Esophagus muscularis mucosa (tissue), 4 donors: ENCODE measurements around the gene ADAMTS13. TPM values are rescaled to one million over a fixed set of nuclear protein-coding genes. Genes with fewer than 3 reads are reported as not detected.

Experiments
- DNase-seq: peaks from one replicate; pipeline ENCODE4 v3.0.0-alpha.2; 2017; ENCODE audit errors: extremely low spot score
- H3K27ac ChIP-seq, 4 donors: fragments of 200-600 bp; sonication (generic); replicated peaks in 1 of 4; 1 replicate in 3 of 4; 2 replicates in 1 of 4; pipeline ENCODE4 v1.5.1; 2016 to 2019; ENCODE audit warnings: mild to moderate bottlenecking in 1 of 4
- H3K27me3 ChIP-seq, 4 donors: fragments of 200-600 bp; sonication (generic); one replicate each; pipeline versions ENCODE4 v1.5.1 to v1.6.0; 2016 to 2019
- H3K36me3 ChIP-seq, 4 donors: fragments of 200-600 bp; sonication (generic); one replicate each; pipeline ENCODE4 v1.5.1; 2016 to 2019
- H3K4me1 ChIP-seq, 4 donors: fragments of 200-600 bp; sonication (generic); one replicate each; pipeline ENCODE4 v1.5.1; 2016 to 2019
- H3K4me3 ChIP-seq, 4 donors: fragments of 200-600 bp; sonication (generic); 1 replicate in 2 of 4; 2 replicates in 2 of 4; pipeline ENCODE4 v1.5.1; 2016 to 2019; ENCODE audit warnings: mild to moderate bottlenecking in 4 of 4, moderate library complexity in 1 of 4
- H3K9me3 ChIP-seq, 4 donors: fragments of 200-600 bp; sonication (generic); 1 replicate in 3 of 4; 2 replicates in 1 of 4; pipeline ENCODE4 v1.5.1; 2016 to 2019
- EP300 ChIP-seq: sonication (generic); formaldehyde crosslinking; IDR thresholded peaks from one replicate; pipeline ENCODE4 v1.6.1; 2017; ENCODE audit warnings: antibody characterized with exemption
- POLR2A ChIP-seq: fragments of 450-650 bp; IDR thresholded peaks from one replicate; pipeline ENCODE4 v1.6.1; 2017; ENCODE audit warnings: antibody characterized with exemption, moderate library complexity, mild to moderate bottlenecking, low read depth
- POLR2AphosphoS5 ChIP-seq, 2 donors: sonication (generic); formaldehyde crosslinking; IDR thresholded peaks; one replicate each; pipeline ENCODE4 v1.6.1; 2017; ENCODE audit warnings: antibody characterized with exemption in 2 of 2
- WGBS: methylation state at CpG from one replicate; pipeline ENCODE4 v1.1.5; 2018; 5-methylcytosine and 5-hydroxymethylcytosine counted together
- intact Hi-C: fragments of 100-400 bp; cut with DNase I; formaldehyde crosslinking; loops from one replicate; pipeline ENCODE4 v1.15.1; 2023
- total RNA-seq, 4 donors: library from RNA; depleted of rRNA; stranded (reverse); fragments of >200 nt; gene quantifications; one replicate each; pipeline versions ENCODE4 v1.1.0 to v1.2.1, GENCODE V29; 2016
- TF ChIP-seq, protein P1 (sequence below), 3 experiments: fragments of 200-600 bp in 2 of 3; fragments of 450-650 bp in 1 of 3; sonication (generic) in 2 of 3; IDR thresholded peaks; one replicate each; pipeline ENCODE4 v1.5.1; 2017 to 2019; ENCODE audit warnings: antibody characterized with exemption in 3 of 3, mild to moderate bottlenecking in 2 of 3, moderate library complexity in 1 of 3

The ADAMTS13 gene
- total RNA-seq, 4 donors from 2014 or later, result 1.3 to 1.7 (median 1.4) TPM

DNA sequence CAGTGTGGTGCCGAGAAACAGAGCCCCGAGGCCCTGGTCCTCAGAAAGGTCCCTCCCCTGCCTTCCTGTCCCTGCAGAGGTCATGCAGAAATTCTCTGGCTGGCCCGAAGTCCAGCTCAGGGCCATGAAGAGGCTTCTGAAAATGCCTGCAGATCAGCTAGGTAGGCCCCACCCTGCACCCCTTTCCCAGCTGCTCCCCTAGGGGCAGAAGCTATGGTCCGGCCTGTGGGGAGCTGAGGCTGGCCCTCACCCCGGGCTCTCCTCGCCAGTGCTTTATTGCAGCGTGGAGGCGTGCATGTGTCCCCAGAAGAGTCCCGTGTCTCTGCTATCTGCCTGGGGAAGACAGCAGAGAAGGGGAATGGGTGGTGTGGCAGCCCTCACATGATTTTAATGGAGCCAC, 24.3 kb upstream of the ADAMTS13 start:
- Histone ChIP-seq H3K4me3 (no peak overlapping the region), H3K9me3 (no peaks in the 10 kb centered on the region), H3K27me3 (peaks cover 0 to 42% (median 9%) of the 10 kb centered on the region in 4 donors), H3K27ac (no peak overlapping the region), H3K4me1 (no peaks in the 10 kb centered on the region), H3K36me3 (peaks cover 0 to 21% (median 10%) of the 10 kb centered on the region in 4 donors)
- DNase-seq, result no peak
- intact Hi-C loops, result no loop called here
- TF ChIP-seq POLR2A, result no peak
- no peak for TF ChIP-seq EP300
- no peak for TF ChIP-seq POLR2AphosphoS5 (IDR thresholded peaks at IDR 0.05)
- TF ChIP-seq, protein P1, sequence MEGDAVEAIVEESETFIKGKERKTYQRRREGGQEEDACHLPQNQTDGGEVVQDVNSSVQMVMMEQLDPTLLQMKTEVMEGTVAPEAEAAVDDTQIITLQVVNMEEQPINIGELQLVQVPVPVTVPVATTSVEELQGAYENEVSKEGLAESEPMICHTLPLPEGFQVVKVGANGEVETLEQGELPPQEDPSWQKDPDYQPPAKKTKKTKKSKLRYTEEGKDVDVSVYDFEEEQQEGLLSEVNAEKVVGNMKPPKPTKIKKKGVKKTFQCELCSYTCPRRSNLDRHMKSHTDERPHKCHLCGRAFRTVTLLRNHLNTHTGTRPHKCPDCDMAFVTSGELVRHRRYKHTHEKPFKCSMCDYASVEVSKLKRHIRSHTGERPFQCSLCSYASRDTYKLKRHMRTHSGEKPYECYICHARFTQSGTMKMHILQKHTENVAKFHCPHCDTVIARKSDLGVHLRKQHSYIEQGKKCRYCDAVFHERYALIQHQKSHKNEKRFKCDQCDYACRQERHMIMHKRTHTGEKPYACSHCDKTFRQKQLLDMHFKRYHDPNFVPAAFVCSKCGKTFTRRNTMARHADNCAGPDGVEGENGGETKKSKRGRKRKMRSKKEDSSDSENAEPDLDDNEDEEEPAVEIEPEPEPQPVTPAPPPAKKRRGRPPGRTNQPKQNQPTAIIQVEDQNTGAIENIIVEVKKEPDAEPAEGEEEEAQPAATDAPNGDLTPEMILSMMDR (IDR thresholded peaks at IDR 0.05), result no peak
- WGBS, result 80% methylated on average over 1 of the region's 9 CpGs

DNA sequence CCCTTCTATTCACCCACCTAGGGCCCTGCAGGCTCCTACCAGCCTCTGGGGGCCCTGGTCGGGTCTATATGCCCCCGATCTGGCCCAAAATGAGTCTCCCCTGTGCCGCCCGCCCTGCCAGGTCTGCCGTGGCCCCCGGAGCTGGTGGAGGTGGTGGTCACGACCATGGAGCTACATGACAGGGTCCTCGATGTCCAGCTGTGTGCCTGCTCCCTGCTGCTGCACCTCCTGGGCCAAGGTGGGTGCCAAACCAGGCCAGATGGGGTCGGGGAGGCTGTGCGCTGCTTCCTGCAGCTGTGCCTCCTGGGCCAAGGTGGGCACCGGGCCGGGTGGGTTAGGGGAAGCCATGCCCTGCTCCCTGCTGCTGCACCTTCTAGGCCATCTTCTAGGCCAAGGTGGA, 21.9 kb upstream of the ADAMTS13 start:
- Histone ChIP-seq H3K27me3 (peaks cover 0 to 18% (median 0%) of the 10 kb centered on the region in 4 donors), H3K4me3 (no peak overlapping the region), H3K36me3 (peaks cover 0 to 41% (median 25%) of the 10 kb centered on the region in 4 donors), H3K27ac (no peak overlapping the region), H3K9me3 (no peaks in the 10 kb centered on the region), H3K4me1 (no peaks in the 10 kb centered on the region)
- no peak for DNase-seq
- TF ChIP-seq POLR2A, result no peak
- no peak for TF ChIP-seq POLR2AphosphoS5 (IDR thresholded peaks at IDR 0.05)
- TF ChIP-seq EP300, result no peak
- TF ChIP-seq, protein P1 (IDR thresholded peaks at IDR 0.05), result no peak
- 94% methylated on average over 7 of the region's 12 CpGs for WGBS
- intact Hi-C loops, result no loop called here

DNA sequence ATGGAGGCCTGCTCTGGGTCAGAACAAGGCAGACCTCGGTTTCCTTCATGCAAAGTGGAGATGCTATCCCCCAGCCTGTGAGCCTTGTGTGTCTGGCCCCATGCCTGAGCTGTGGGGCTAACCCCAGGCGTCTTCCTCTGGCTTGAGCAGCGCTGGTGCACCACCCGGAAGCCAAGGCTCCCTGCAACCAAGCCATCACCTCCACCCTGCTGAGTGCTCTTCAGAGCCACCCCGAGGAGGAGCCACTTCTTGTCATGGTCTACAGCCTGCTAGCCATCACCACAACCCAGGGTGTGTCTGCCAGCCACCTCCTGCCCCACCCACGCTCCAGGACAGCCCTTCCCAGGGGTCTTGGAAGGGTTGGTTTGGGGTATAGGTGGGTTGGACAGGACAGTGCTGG, 20.6 kb upstream of the ADAMTS13 start:
- Histone ChIP-seq H3K36me3 (peaks cover 0 to 54% (median 38%) of the 10 kb centered on the region in 4 donors), H3K27ac (no peak overlapping the region), H3K4me3 (no peak overlapping the region), H3K4me1 (peaks cover 0 to 8% (median 3%) of the 10 kb centered on the region in 4 donors), H3K9me3 (no peaks in the 10 kb centered on the region), H3K27me3 (peaks cover 0 to 7% (median 0%) of the 10 kb centered on the region in 4 donors)
- TF ChIP-seq EP300 (no peak), POLR2AphosphoS5 (IDR thresholded peaks at IDR 0.05) (no peak), POLR2A (no peak)
- TF ChIP-seq, protein P1 (IDR thresholded peaks at IDR 0.05), result no peak
- DNase-seq, result no peak
- intact Hi-C loops, result no loop called here
- WGBS, result 96% methylated on average over 6 of the region's 6 CpGs

DNA sequence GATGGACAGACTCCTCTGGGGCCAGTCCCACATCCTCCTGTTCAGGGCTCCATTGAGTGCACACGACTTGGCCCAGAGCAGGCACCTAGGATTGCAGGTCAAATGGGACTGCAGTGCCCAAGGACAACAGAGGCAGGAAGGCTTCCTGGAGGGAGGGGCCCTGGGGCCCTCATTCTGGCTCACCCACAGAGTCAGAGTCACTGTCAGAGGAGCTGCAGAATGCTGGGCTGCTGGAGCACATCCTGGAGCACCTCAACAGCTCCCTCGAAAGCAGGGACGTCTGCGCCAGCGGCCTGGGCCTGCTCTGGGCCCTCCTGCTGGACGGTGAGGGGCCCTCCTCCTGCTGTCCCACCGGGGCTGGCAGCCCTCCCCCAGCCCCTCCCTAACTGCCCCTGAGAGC, 19.5 kb upstream of the ADAMTS13 start:
- DNase-seq, result no peak
- no peaks in the 10 kb centered on the region for H3K27me3 ChIP-seq
- no peaks in the 10 kb centered on the region for H3K9me3 ChIP-seq
- intact Hi-C loops, result no loop called here
- H3K4me3 ChIP-seq, result no peak overlapping the region
- no peak overlapping the region for H3K27ac ChIP-seq
- H3K36me3 ChIP-seq, result peaks cover 2 to 65% (median 48%) of the 10 kb centered on the region in 4 donors
- WGBS, result no CpG with 5 or more reads among the region's 7 CpGs
- TF ChIP-seq EP300 (no peak), POLR2AphosphoS5 (IDR thresholded peaks at IDR 0.05) (no peak), POLR2A (no peak)
- TF ChIP-seq, protein P1 (IDR thresholded peaks at IDR 0.05), result no peak
- peaks cover 0 to 15% (median 3%) of the 10 kb centered on the region in 4 donors for H3K4me1 ChIP-seq

DNA sequence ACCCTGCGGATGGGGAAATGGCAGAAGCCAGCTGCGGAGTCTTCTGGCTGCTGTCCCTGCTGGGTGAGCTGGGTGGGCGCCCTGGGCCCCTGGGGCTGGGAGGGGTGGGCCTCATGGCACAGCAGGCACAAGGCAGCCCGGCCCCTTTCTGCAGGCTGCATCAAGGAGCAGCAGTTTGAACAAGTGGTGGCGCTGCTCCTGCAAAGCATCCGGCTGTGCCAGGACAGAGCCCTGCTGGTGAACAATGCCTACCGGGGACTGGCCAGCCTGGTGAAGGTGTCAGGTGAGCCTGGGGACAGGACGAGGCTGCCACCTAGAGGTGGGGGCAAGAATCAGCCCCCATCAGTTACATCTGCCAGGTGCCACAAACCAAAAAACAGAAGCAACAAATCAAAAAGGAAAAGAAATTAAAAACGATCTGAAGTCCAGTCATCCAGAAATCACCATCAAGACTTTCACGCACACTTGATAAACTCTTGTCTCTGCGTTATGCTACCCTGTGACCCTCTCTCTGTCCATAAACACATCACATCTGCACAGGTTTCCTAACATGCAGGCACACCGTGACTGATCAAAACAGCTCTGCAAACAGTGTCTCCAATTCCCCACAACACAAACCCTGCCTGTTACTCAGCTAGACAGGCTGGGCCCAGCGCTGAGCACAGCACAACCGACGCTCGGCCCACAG, 18.3 kb upstream of the ADAMTS13 start:
- H3K27me3 ChIP-seq, result no peaks in the 10 kb centered on the region
- peaks cover 10 to 78% (median 58%) of the 10 kb centered on the region in 4 donors for H3K36me3 ChIP-seq

More for the DNA sequence above, 18.3 kb upstream of the ADAMTS13 start:
- Histone ChIP-seq H3K27ac (no peak overlapping the region), H3K4me3 (no peak overlapping the region), H3K9me3 (no peaks in the 10 kb centered on the region), H3K4me1 (peaks cover 0 to 15% (median 3%) of the 10 kb centered on the region in 4 donors)
- intact Hi-C loops, result no loop called here
- 79% methylated on average over 14 of the region's 16 CpGs for WGBS
- DNase-seq, result no peak
- TF ChIP-seq, protein P1 (IDR thresholded peaks at IDR 0.05), result peak; percentile 12 to 54 (median 35)
- no peak for TF ChIP-seq POLR2AphosphoS5 (IDR thresholded peaks at IDR 0.05)
- no peak for TF ChIP-seq POLR2A
